ENCODE results near the gene PAQR5. TPM values are rescaled to one million over a fixed set of nuclear protein-coding genes. Genes with fewer than 3 reads are reported as not detected.

The PAQR5 gene
- total RNA-seq, 1 donor = 1.3 TPM

- TF ChIP-seq, protein P1, sequence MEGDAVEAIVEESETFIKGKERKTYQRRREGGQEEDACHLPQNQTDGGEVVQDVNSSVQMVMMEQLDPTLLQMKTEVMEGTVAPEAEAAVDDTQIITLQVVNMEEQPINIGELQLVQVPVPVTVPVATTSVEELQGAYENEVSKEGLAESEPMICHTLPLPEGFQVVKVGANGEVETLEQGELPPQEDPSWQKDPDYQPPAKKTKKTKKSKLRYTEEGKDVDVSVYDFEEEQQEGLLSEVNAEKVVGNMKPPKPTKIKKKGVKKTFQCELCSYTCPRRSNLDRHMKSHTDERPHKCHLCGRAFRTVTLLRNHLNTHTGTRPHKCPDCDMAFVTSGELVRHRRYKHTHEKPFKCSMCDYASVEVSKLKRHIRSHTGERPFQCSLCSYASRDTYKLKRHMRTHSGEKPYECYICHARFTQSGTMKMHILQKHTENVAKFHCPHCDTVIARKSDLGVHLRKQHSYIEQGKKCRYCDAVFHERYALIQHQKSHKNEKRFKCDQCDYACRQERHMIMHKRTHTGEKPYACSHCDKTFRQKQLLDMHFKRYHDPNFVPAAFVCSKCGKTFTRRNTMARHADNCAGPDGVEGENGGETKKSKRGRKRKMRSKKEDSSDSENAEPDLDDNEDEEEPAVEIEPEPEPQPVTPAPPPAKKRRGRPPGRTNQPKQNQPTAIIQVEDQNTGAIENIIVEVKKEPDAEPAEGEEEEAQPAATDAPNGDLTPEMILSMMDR (IDR thresholded peaks at IDR 0.05; ENCODE audit: insufficient read depth, low read depth, low read length) = no peak
- H3K4me3 ChIP-seq (ENCODE audit: low read depth, low read length) = no peak overlapping the region
- no peak for DNase-seq (ENCODE audit: low read depth)
Observed at GRCh38 chr15:69292826-69293420, 5.8 kb upstream of the PAQR5 start.

GRCh38 chr15:69293741-69294615, 4.7 kb upstream of the PAQR5 start:
- no peak for DNase-seq (ENCODE audit: low read depth)
- TF ChIP-seq, protein P1 (IDR thresholded peaks at IDR 0.05; ENCODE audit: insufficient read depth, low read depth, low read length) = no peak
- no peak overlapping the region for H3K4me3 ChIP-seq (ENCODE audit: low read depth, low read length)

DNA sequence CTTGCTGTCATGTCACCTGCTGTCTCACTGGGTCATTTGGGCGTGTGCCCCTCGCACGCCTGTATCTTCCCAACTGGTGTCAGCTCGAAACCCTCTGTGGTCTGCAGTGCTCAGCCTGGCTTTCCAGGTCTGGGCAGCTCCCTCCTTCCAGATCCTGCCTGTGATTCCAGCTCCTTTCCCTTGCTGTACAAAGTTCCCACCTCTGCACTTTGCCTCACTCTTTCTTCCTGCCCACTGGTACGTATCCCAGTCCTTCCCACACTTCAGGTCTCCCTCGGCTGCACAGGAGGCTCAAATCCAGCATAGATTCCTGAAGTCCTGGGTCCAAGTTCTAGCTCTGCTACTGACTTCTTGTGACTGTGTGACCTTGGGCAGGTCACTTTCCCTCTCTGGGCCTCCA, 2.1 kb upstream of the PAQR5 start:
- H3K4me3 ChIP-seq (ENCODE audit: low read depth, low read length) = no peak overlapping the region
- no peak for DNase-seq (ENCODE audit: low read depth)
- TF ChIP-seq, protein P1 (IDR thresholded peaks at IDR 0.05; ENCODE audit: insufficient read depth, low read depth, low read length) = no peak

GRCh38 chr15:69297642-69298353, 914 bp upstream of the PAQR5 start:
- TF ChIP-seq, protein P1 (IDR thresholded peaks at IDR 0.05; ENCODE audit: insufficient read depth, low read depth, low read length) = no peak
- DNase-seq (ENCODE audit: low read depth) = no peak
- no peak overlapping the region for H3K4me3 ChIP-seq (ENCODE audit: low read depth, low read length)

GRCh38 chr15:69298354-69298696, 387 bp upstream of the PAQR5 start:
- TF ChIP-seq, protein P1 (IDR thresholded peaks at IDR 0.05; ENCODE audit: insufficient read depth, low read depth, low read length) = no peak
- H3K4me3 ChIP-seq (ENCODE audit: low read depth, low read length) = peak overlapping the region; percentile 60
- no peak for DNase-seq (ENCODE audit: low read depth)

GRCh38 chr15:69299451-69299886, 757 bp downstream of the PAQR5 start:
- H3K4me3 ChIP-seq (ENCODE audit: low read depth, low read length) = peak overlapping the region; percentile 60
- DNase-seq (ENCODE audit: low read depth) = no peak

More at GRCh38 chr15:69299451-69299886, 757 bp downstream of the PAQR5 start:
- TF ChIP-seq, protein P1 (IDR thresholded peaks at IDR 0.05; ENCODE audit: insufficient read depth, low read depth, low read length) = no peak
